ENCODE results near the gene ACSF3.

ACSF3 gene

GRCh38 chr16:89052191-89052889 is 41.3 kb upstream of the ACSF3 start:
- DNase-seq, result no peak
- Mint-ChIP-seq H3K9me3 (no peaks in the 10 kb centered on the region), H3K27me3 (peaks cover 2% of the 10 kb centered on the region), H3K36me3 (ENCODE audit: low read depth) (no peaks in the 10 kb centered on the region), H3K4me1 (ENCODE audit: low read depth) (peaks cover 2% of the 10 kb centered on the region), H3K27ac (peak overlapping the region; percentile 53), H3K4me3 (peak overlapping the region; percentile 74)

- Mint-ChIP-seq H3K36me3 (ENCODE audit: low read depth) (no peaks in the 10 kb centered on the region), H3K4me1 (ENCODE audit: low read depth) (peaks cover 2% of the 10 kb centered on the region), H3K4me3 (peak overlapping the region; percentile 74), H3K27me3 (peaks cover 2% of the 10 kb centered on the region), H3K27ac (peak overlapping the region; percentile 53), H3K9me3 (no peaks in the 10 kb centered on the region)
- DNase-seq, result no peak
Observed at GRCh38 chr16:89052890-89053724, 40.5 kb upstream of the ACSF3 start.

- H3K36me3 Mint-ChIP-seq (ENCODE audit: low read depth), result no peaks in the 10 kb centered on the region
- H3K9me3 Mint-ChIP-seq, result no peaks in the 10 kb centered on the region
- no peak overlapping the region for H3K4me3 Mint-ChIP-seq
- no peak overlapping the region for H3K27ac Mint-ChIP-seq
- peaks cover 2% of the 10 kb centered on the region for H3K27me3 Mint-ChIP-seq
- no peak for DNase-seq
- peaks cover 2% of the 10 kb centered on the region for H3K4me1 Mint-ChIP-seq (ENCODE audit: low read depth)
Observed at GRCh38 chr16:89053725-89054029, 40.0 kb upstream of the ACSF3 start.

GRCh38 chr16:89054261-89054661 is 39.4 kb upstream of the ACSF3 start:
- H3K27me3 Mint-ChIP-seq, result peaks cover 2% of the 10 kb centered on the region
- no peaks in the 10 kb centered on the region for H3K9me3 Mint-ChIP-seq
- H3K4me3 Mint-ChIP-seq, result no peak overlapping the region
- peaks cover 2% of the 10 kb centered on the region for H3K4me1 Mint-ChIP-seq (ENCODE audit: low read depth)
- no peak overlapping the region for H3K27ac Mint-ChIP-seq
- H3K36me3 Mint-ChIP-seq (ENCODE audit: low read depth), result no peaks in the 10 kb centered on the region
- no peak for DNase-seq

- DNase-seq, result no peak
- Mint-ChIP-seq H3K4me1 (ENCODE audit: low read depth) (peaks cover 2% of the 10 kb centered on the region), H3K27ac (no peak overlapping the region), H3K36me3 (ENCODE audit: low read depth) (no peaks in the 10 kb centered on the region), H3K4me3 (no peak overlapping the region), H3K27me3 (peaks cover 2% of the 10 kb centered on the region), H3K9me3 (no peaks in the 10 kb centered on the region)
Observed at GRCh38 chr16:89054714-89055113, 38.9 kb upstream of the ACSF3 start.

- H3K4me1 Mint-ChIP-seq (ENCODE audit: low read depth), result peaks cover 2% of the 10 kb centered on the region
- DNase-seq, result no peak
Observed at GRCh38 chr16:89055313-89055712, 38.3 kb upstream of the ACSF3 start.

GRCh38 chr16:89055894-89056555 is 37.6 kb upstream of the ACSF3 start:
- Mint-ChIP-seq H3K36me3 (ENCODE audit: low read depth) (no peaks in the 10 kb centered on the region), H3K9me3 (no peaks in the 10 kb centered on the region), H3K27me3 (peaks cover 2% of the 10 kb centered on the region), H3K4me1 (ENCODE audit: low read depth) (peaks cover 2% of the 10 kb centered on the region), H3K27ac (no peak overlapping the region), H3K4me3 (no peak overlapping the region)
- no peak for DNase-seq

More at GRCh38 chr16:89055313-89055712, 38.3 kb upstream of the ACSF3 start:
- no peaks in the 10 kb centered on the region for H3K36me3 Mint-ChIP-seq (ENCODE audit: low read depth)
- peaks cover 2% of the 10 kb centered on the region for H3K27me3 Mint-ChIP-seq
- no peak overlapping the region for H3K27ac Mint-ChIP-seq
- no peaks in the 10 kb centered on the region for H3K9me3 Mint-ChIP-seq
- no peak overlapping the region for H3K4me3 Mint-ChIP-seq

- H3K27me3 Mint-ChIP-seq, result peaks cover 2% of the 10 kb centered on the region
- no peak overlapping the region for H3K4me3 Mint-ChIP-seq
- no peak overlapping the region for H3K27ac Mint-ChIP-seq
- no peaks in the 10 kb centered on the region for H3K36me3 Mint-ChIP-seq (ENCODE audit: low read depth)
- DNase-seq, result no peak
- H3K9me3 Mint-ChIP-seq, result no peaks in the 10 kb centered on the region
- H3K4me1 Mint-ChIP-seq (ENCODE audit: low read depth), result peaks cover 2% of the 10 kb centered on the region
Observed at GRCh38 chr16:89056592-89056991, 37.1 kb upstream of the ACSF3 start.

GRCh38 chr16:89057738-89058137 is 35.9 kb upstream of the ACSF3 start:
- Mint-ChIP-seq H3K27ac (no peak overlapping the region), H3K27me3 (peaks cover under 1% of the 10 kb centered on the region), H3K4me1 (ENCODE audit: low read depth) (peaks cover under 1% of the 10 kb centered on the region), H3K4me3 (no peak overlapping the region), H3K9me3 (no peaks in the 10 kb centered on the region), H3K36me3 (ENCODE audit: low read depth) (no peaks in the 10 kb centered on the region)
- DNase-seq, result no peak

- no peaks in the 10 kb centered on the region for H3K4me1 Mint-ChIP-seq (ENCODE audit: low read depth)
- no peaks in the 10 kb centered on the region for H3K36me3 Mint-ChIP-seq (ENCODE audit: low read depth)
- no peak overlapping the region for H3K4me3 Mint-ChIP-seq
- DNase-seq, result no peak
- no peaks in the 10 kb centered on the region for H3K9me3 Mint-ChIP-seq
- no peaks in the 10 kb centered on the region for H3K27me3 Mint-ChIP-seq
- no peak overlapping the region for H3K27ac Mint-ChIP-seq
Observed at GRCh38 chr16:89058812-89059211, 34.8 kb upstream of the ACSF3 start.

- Mint-ChIP-seq H3K36me3 (ENCODE audit: low read depth) (no peaks in the 10 kb centered on the region), H3K4me1 (ENCODE audit: low read depth) (no peaks in the 10 kb centered on the region), H3K27ac (no peak overlapping the region), H3K9me3 (no peaks in the 10 kb centered on the region), H3K4me3 (no peak overlapping the region), H3K27me3 (no peaks in the 10 kb centered on the region)
- DNase-seq, result no peak
Observed at GRCh38 chr16:89060207-89060794, 33.4 kb upstream of the ACSF3 start.

- no peak overlapping the region for H3K27ac Mint-ChIP-seq
- H3K27me3 Mint-ChIP-seq, result no peaks in the 10 kb centered on the region
- no peak overlapping the region for H3K4me3 Mint-ChIP-seq
- no peaks in the 10 kb centered on the region for H3K4me1 Mint-ChIP-seq (ENCODE audit: low read depth)
- no peaks in the 10 kb centered on the region for H3K36me3 Mint-ChIP-seq (ENCODE audit: low read depth)
- DNase-seq, result no peak
- H3K9me3 Mint-ChIP-seq, result no peaks in the 10 kb centered on the region
Observed at GRCh38 chr16:89061086-89061485, 32.6 kb upstream of the ACSF3 start.

GRCh38 chr16:89061590-89062380 is 31.9 kb upstream of the ACSF3 start:
- H3K27me3 Mint-ChIP-seq, result no peaks in the 10 kb centered on the region
- no peaks in the 10 kb centered on the region for H3K9me3 Mint-ChIP-seq
- H3K27ac Mint-ChIP-seq, result no peak overlapping the region
- H3K4me1 Mint-ChIP-seq (ENCODE audit: low read depth), result no peaks in the 10 kb centered on the region
- no peaks in the 10 kb centered on the region for H3K36me3 Mint-ChIP-seq (ENCODE audit: low read depth)
- no peak overlapping the region for H3K4me3 Mint-ChIP-seq
- DNase-seq, result no peak

Data from activated T-cell treated with anti-CD3 and anti-CD28 coated beads, Interleukin-2, amount 50 U/mL, for 24 hours (primary cell).